Breast epithelium (tissue), 4 donors: Measurements from ENCODE around the gene RFX1. TPM values are rescaled to one million over a fixed set of nuclear protein-coding genes. Genes with fewer than 3 reads are reported as not detected.
A peak's percentile ranks its signal among the peaks of the same experiment; 100 is the strongest.
"Not testable (repeated sequence)": the region's sequence is repeated elsewhere in the genome, so short reads cannot be mapped to it uniquely, and the experiment has no call there.

ENCODE experiments used
- DNase-seq, 2 donors: peaks; one replicate each; pipeline ENCODE4 v3.0.0-alpha.2; 2019; ENCODE audit warnings: low spot score in 2 of 2
- H3K27ac ChIP-seq, 2 donors: fragments of 200-600 bp; sonication (generic) in 1 of 2; one replicate each; pipeline ENCODE4 v1.5.1; 2016 to 2019; ENCODE audit warnings: mild to moderate bottlenecking in 1 of 2
- H3K27me3 ChIP-seq, 2 donors: fragments of 200-600 bp; sonication (generic) in 1 of 2; one replicate each; pipeline versions ENCODE4 v1.5.1 to v1.6.0; 2017 to 2019; ENCODE audit warnings: control low read depth in 1 of 2, mild to moderate bottlenecking in 1 of 2
- H3K36me3 ChIP-seq: fragments of 200-600 bp; one replicate; pipeline ENCODE4 v1.5.1; 2019
- H3K4me1 ChIP-seq, 2 donors: fragments of 200-600 bp; sonication (generic); one replicate each; pipeline ENCODE4 v1.5.1; 2016 to 2019; ENCODE audit warnings: control low read depth in 1 of 2
- H3K4me3 ChIP-seq, 3 donors: fragments of 200-600 bp; sonication (generic); 1 replicate in 2 of 3; 2 replicates in 1 of 3; pipeline ENCODE4 v1.5.1; 2016 to 2019; ENCODE audit warnings: mild to moderate bottlenecking in 3 of 3, moderate library complexity in 2 of 3
- H3K9me3 ChIP-seq, 2 donors: fragments of 200-600 bp; sonication (generic) in 1 of 2; one replicate each; pipeline ENCODE4 v1.5.1; 2016 to 2019; ENCODE audit warnings: control low read depth in 1 of 2
- POLR2A ChIP-seq: fragments of 450-650 bp; IDR thresholded peaks from one replicate; pipeline ENCODE4 v1.6.1; 2016; ENCODE audit warnings: antibody characterized with exemption, mild to moderate bottlenecking, moderate library complexity
- POLR2AphosphoS5 ChIP-seq, 3 donors: sonication (generic); formaldehyde crosslinking; IDR thresholded peaks; one replicate each; pipeline ENCODE4 v1.6.1; 2017; ENCODE audit warnings: antibody characterized with exemption in 3 of 3
- intact Hi-C: fragments of 100-400 bp; cut with DNase I; formaldehyde crosslinking; loops from one replicate; pipeline ENCODE4 v1.15.1; 2023; ENCODE audit warnings: low total_unique reads
- total RNA-seq, 3 donors: library from RNA; depleted of rRNA; stranded (reverse); fragments of >200 nt; gene quantifications; one replicate each; pipeline ENCODE4 v1.1.0, GENCODE V29; 2016
- TF ChIP-seq, protein P1 (sequence below), 3 donors: fragments of 450-650 bp; IDR thresholded peaks; one replicate each; pipeline ENCODE4 v1.5.1; 2016 to 2017; ENCODE audit warnings: antibody characterized with exemption in 3 of 3, mild to moderate bottlenecking in 3 of 3, moderate library complexity in 3 of 3

RFX1 gene
- total RNA-seq, 3 donors from 2014 or later, result 2.6 to 3.7 (median 3.6) TPM

DNA sequence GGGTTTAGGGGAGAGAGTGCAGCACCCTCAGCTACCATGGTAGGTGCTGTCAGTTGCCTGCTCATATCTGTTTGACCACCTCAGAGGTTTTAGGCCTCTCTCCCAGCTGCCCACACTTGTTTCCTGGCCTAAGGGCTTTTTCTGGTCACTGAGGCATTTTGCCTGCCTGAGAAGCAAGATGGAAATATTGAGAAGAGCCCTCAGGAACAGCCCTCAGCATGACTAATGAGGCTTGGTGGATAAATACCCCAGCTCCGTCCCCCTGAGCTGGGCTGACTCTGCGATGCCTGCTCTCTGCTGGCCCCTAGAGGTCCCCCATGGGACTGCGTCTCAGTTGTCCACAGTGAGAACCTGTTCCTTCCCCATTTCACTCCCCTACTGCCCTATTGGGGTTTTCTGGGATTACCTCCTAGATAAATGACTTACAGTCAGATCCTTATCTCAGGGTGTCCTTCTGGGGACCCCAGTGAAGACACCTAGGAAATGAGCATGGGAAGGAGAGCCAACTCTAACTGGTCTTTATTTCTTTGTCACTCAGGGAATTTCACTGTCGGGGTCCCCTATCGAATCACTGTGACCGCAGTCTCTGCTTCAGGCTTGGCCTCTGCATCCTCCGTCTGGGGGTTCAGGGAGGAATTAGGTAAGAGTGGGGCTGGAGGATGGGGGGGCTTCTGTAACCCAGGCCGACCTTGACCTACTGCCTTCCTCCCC lies 42.5 kb upstream of the RFX1 start:
- no peaks in the 10 kb centered on the region for H3K36me3 ChIP-seq

DNA sequence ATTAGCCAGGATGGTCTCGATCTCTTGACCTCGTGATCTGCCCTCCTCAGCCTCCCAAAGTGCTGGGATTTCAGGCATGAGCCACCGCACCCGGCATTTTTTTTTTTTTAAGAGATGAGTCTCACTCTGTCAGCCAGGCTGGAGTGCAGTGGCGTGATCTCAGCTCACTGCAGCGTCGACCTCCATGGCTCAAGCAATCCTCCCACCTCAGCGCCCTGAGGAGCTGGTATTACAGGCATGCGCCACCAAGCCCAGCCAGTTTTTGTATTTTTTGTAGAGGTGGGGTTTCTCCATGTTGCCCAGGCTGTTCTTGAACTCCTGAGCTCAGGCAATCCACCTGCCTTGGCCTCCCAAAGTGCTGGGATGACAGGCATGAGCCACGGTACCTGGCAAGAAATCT lies 41.7 kb upstream of the RFX1 start:
- H3K4me1 ChIP-seq, intact Hi-C loops, H3K27ac ChIP-seq, H3K36me3 ChIP-seq, H3K27me3 ChIP-seq, H3K4me3 ChIP-seq, H3K9me3 ChIP-seq, DNase-seq: not testable (repeated sequence)

More for the DNA sequence above, 42.5 kb upstream of the RFX1 start:
- no peaks in the 10 kb centered on the region for H3K4me1 ChIP-seq
- intact Hi-C loops, result no loop called here
- no peaks in the 10 kb centered on the region for H3K27me3 ChIP-seq
- no peak overlapping the region for H3K27ac ChIP-seq
- no peak for DNase-seq
- H3K9me3 ChIP-seq, result peaks cover 0 to 6% of the 10 kb centered on the region in 2 donors
- TF ChIP-seq POLR2AphosphoS5 (IDR thresholded peaks at IDR 0.05), result no peak
- TF ChIP-seq, protein P1, sequence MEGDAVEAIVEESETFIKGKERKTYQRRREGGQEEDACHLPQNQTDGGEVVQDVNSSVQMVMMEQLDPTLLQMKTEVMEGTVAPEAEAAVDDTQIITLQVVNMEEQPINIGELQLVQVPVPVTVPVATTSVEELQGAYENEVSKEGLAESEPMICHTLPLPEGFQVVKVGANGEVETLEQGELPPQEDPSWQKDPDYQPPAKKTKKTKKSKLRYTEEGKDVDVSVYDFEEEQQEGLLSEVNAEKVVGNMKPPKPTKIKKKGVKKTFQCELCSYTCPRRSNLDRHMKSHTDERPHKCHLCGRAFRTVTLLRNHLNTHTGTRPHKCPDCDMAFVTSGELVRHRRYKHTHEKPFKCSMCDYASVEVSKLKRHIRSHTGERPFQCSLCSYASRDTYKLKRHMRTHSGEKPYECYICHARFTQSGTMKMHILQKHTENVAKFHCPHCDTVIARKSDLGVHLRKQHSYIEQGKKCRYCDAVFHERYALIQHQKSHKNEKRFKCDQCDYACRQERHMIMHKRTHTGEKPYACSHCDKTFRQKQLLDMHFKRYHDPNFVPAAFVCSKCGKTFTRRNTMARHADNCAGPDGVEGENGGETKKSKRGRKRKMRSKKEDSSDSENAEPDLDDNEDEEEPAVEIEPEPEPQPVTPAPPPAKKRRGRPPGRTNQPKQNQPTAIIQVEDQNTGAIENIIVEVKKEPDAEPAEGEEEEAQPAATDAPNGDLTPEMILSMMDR (IDR thresholded peaks at IDR 0.05), result peak; percentile 44 to 56 (median 45)
- no peak overlapping the region for H3K4me3 ChIP-seq

DNA sequence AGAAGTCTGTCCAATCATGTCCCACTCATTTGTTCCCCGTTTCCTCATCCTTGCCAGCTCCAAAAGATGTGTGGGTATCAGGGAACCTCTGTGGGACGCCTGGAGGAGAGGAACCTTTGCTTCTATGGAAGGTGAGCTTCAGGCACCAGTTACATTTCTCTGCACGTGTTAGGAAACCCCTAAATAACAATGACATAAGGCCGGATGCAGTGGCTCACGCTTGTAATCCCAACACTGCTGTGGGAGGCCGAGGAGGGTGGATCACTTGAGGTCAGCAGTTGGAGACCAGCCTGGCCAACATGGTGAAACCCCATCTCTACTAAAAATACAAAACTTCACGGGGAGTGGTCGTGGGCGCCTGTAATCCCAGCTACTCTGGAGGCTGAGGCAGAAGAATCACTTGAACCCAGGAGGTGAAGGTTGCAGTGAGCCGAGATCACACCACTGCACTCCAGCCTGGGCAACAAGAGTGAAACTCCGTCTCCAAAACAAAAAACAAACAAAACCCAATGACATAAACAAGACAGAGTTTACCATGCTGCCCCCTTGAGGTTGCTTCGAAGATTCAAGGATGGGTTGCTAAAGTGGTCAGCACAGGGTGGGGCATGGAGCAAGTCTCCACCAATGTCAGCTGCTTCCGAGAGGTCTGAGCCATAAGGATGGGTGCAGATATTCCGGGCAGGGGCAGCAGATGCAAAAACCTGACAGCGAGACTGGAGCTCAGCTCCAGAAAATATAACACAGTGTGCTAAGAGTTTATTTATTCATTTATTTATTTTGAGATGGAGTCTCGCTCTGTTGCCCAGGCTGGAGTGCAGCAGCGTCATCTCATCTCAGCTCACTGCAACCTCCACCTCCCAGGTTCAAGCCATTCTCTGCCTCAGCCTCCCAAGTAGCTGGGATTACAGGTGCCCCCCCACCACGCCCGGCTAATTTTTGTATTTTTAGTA lies 36.8 kb upstream of the RFX1 start:
- H3K27me3 ChIP-seq, H3K36me3 ChIP-seq, H3K4me1 ChIP-seq, H3K9me3 ChIP-seq, intact Hi-C loops, DNase-seq: not testable (repeated sequence)
- H3K27ac ChIP-seq, result peak overlapping the region; percentile 66 to 72
- TF ChIP-seq, protein P1 (IDR thresholded peaks at IDR 0.05), result peak; percentile 46 to 53 (median 48)
- peak overlapping the region in 1 of 3 donors; percentile 28 for H3K4me3 ChIP-seq

DNA sequence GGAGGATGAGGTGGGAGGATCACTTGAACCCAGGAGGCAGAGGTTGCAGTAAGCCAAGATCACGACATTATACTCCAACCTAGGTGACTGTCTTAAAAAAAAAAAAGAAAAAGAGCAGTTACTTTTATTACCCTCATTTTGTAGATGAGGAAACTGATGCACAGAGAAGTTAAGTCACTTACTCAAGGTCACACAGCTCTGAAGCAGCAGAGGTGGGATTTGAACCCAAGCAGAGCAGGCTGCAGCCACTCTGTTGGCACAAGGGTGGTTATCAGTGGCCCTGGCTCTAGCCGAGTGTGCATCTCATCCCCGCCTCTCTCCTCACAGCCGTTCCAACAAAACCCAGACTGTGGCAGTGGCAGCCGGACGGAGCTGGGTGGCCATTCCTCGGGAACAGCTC lies 33.1 kb upstream of the RFX1 start:
- intact Hi-C loops, result no loop called here
- Histone ChIP-seq H3K27me3 (no peaks in the 10 kb centered on the region), H3K27ac (no peak overlapping the region), H3K36me3 (no peaks in the 10 kb centered on the region), H3K4me1 (no peaks in the 10 kb centered on the region), H3K4me3 (no peak overlapping the region), H3K9me3 (no peaks in the 10 kb centered on the region)
- DNase-seq, result no peak
- TF ChIP-seq POLR2AphosphoS5 (IDR thresholded peaks at IDR 0.05) (no peak), POLR2A (no peak)
- TF ChIP-seq, protein P1 (IDR thresholded peaks at IDR 0.05), result no peak

DNA sequence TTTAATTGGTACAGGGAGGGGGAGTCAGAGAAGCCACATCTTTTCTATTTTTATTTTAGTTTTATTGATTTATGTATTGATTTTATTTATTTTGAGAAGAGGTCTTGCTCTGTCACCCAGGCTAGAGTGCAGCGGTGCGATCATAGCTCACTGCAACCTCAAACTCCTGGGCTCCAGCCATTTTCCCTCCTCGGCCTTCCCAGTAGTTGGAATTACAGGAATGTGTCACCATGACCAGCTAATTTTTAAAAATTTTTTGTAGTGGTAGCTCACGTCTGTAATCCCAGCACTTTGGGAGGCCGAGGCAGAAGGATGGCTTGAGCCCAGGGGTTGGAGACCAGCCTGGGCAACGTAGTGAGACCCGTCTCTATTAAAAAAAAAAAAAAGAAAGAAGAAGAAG lies 29.6 kb upstream of the RFX1 start:
- no peak for DNase-seq
- Histone ChIP-seq H3K4me3 (no peak overlapping the region), H3K4me1 (peaks cover 0 to 4% of the 10 kb centered on the region in 2 donors), H3K27me3 (no peaks in the 10 kb centered on the region), H3K36me3 (no peaks in the 10 kb centered on the region), H3K27ac (no peak overlapping the region), H3K9me3 (no peaks in the 10 kb centered on the region)
- intact Hi-C loops, result no loop called here
- TF ChIP-seq, protein P1 (IDR thresholded peaks at IDR 0.05), result no peak
- no peak for TF ChIP-seq POLR2AphosphoS5 (IDR thresholded peaks at IDR 0.05)
- no peak for TF ChIP-seq POLR2A

DNA sequence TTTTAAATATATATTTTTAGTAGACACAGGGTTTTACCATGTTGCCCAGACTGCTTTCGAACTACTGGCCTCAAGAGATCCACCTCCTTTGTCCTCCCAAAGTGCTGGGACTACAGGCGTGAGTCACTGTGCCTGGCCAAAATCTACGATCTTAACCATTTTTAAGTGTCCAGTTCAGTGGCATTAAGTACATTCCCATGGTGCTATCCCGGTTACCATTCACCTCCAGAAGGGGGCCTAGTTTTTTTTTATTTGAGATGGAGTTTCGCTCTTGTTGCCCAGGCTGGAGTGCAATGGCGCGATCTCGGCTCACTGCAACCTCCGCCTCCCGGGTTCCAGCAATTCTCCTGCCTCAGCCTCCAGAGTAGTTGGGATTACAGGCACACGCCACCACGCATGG lies 29.0 kb upstream of the RFX1 start:
- H3K4me1 ChIP-seq, intact Hi-C loops, H3K9me3 ChIP-seq: not testable (repeated sequence)

More for the DNA sequence above, 29.0 kb upstream of the RFX1 start:
- H3K4me3 ChIP-seq, H3K36me3 ChIP-seq, DNase-seq, H3K27me3 ChIP-seq, H3K27ac ChIP-seq: not testable (repeated sequence)
